SK-N-SH (cell line): ENCODE data around the gene FBXO21. TPM values are rescaled to one million over a fixed set of nuclear protein-coding genes. Genes with fewer than 3 reads are reported as not detected.

Experiments
- CTCF ChIA-PET: fragments of 300-600, 350-600 bp; formaldehyde crosslinking; extraction: SDS; loops from one replicate; lab custom pipeline; 2021; lab: Yijun Ruan, JAX
- POLR2A ChIA-PET: fragments of 350-600 bp; sonication (Branson Sonifier 250); formaldehyde crosslinking; extraction: SDS; loops from one replicate; lab custom pipeline; 2020; ENCODE audit warnings: antibody characterized with exemption, inconsistent platforms; lab: Yijun Ruan, JAX
- DNase-seq: peaks from one replicate; pipeline ENCODE4 v3.0.0; 2012
- H2AFZ ChIP-seq: fragments of 200-600 bp; sonication (generic); 2 replicates; pipeline ENCODE4 v1.8.1; 2016; ENCODE audit warnings: antibody characterized with exemption, mild to moderate bottlenecking, low read depth
- H3F3A ChIP-seq: fragments of 200-600 bp; sonication (generic); replicated peaks from 2 replicates; pipeline ENCODE3; 2016; ENCODE audit warnings: antibody characterized with exemption, mild to moderate bottlenecking; ENCODE audit not compliant: insufficient read depth
- H3K27ac ChIP-seq, 2 experiments: fragments of 200-500 bp in 1 of 2; fragments of 200-600 bp in 1 of 2; sonication (Bioruptor generic) in 1 of 2; sonication (generic), shearing (Covaris generic) in 1 of 2; 2 replicates each; pipeline versions ENCODE4 v1.5.1 to v1.6.1; 2014 to 2016; ENCODE audit warnings: low read depth in 2 of 2, inconsistent platforms in 1 of 2, low read length in 1 of 2, mild to moderate bottlenecking in 1 of 2, mixed read lengths in 1 of 2
- H3K27me3 ChIP-seq: fragments of 200-600 bp; sonication (generic), shearing (Covaris generic); 2 replicates; pipeline ENCODE4 v1.6.1; 2016; ENCODE audit warnings: mixed run types; ENCODE audit not compliant: insufficient read depth
- H3K36me3 ChIP-seq, 2 experiments: fragments of 200-500 bp in 1 of 2; fragments of 200-600 bp in 1 of 2; sonication (Bioruptor generic) in 1 of 2; sonication (generic) in 1 of 2; replicated peaks in 1 of 2; 2 replicates each; pipeline versions ENCODE3 to v1.5.1; 2014 to 2016; ENCODE audit warnings: low read length in 1 of 2, mild to moderate bottlenecking in 1 of 2; ENCODE audit not compliant: insufficient read depth in 2 of 2, control insufficient read depth in 1 of 2
- H3K4me1 ChIP-seq, 2 experiments: fragments of 200-500 bp in 1 of 2; fragments of 200-600 bp in 1 of 2; sonication (Bioruptor generic) in 1 of 2; sonication (generic), shearing (Covaris generic) in 1 of 2; 2 replicates each; pipeline versions ENCODE4 v1.5.1 to v1.6.1; 2014 to 2016; ENCODE audit warnings: low read depth in 1 of 2, low read length in 1 of 2, mixed run types in 1 of 2; ENCODE audit not compliant: insufficient read depth in 2 of 2, control insufficient read depth in 1 of 2
- H3K4me2 ChIP-seq: fragments of 200-600 bp; sonication (generic), shearing (Covaris generic); 2 replicates; pipeline ENCODE4 v1.6.1; 2017; ENCODE audit warnings: mixed run types
- H3K4me3 ChIP-seq, 2 experiments: fragments of 200-500 bp in 1 of 2; fragments of 200-600 bp in 1 of 2; sonication (Bioruptor generic) in 1 of 2; sonication (generic), shearing (Covaris generic) in 1 of 2; 2 replicates each; pipeline versions ENCODE4 v1.5.1 to v1.8.1; 2014 to 2016; ENCODE audit warnings: low read depth in 2 of 2, inconsistent platforms in 1 of 2, low read length in 1 of 2, mild to moderate bottlenecking in 1 of 2, mixed read lengths in 1 of 2, moderate library complexity in 1 of 2
- H3K79me2 ChIP-seq: fragments of 200-600 bp; sonication (generic); 2 replicates; pipeline ENCODE4 v1.8.1; 2017; ENCODE audit warnings: mild to moderate bottlenecking; ENCODE audit not compliant: insufficient read depth
- H3K9ac ChIP-seq: fragments of 200-600 bp; sonication (generic); 2 replicates; pipeline ENCODE4 v1.6.1; 2017; ENCODE audit warnings: mixed run types
- H3K9me2 ChIP-seq: fragments of 200-600 bp; sonication (generic); 2 replicates; pipeline ENCODE4 v1.6.1; 2017; ENCODE audit warnings: mixed run types
- H3K9me3 ChIP-seq: fragments of 200-600 bp; sonication (generic); 2 replicates; pipeline ENCODE4 v1.6.1; 2017; ENCODE audit warnings: mixed run types, mild to moderate bottlenecking, moderate library complexity
- H4K20me1 ChIP-seq: fragments of 200-600 bp; sonication (generic); 2 replicates; pipeline ENCODE4 v1.6.1; 2017; ENCODE audit warnings: mild to moderate bottlenecking, mixed run types; ENCODE audit not compliant: insufficient read depth
- ELF1 ChIP-seq: IDR thresholded peaks from 2 replicates; pipeline ENCODE4 v1.4.0; 2012
- EP300 ChIP-seq, 2 experiments: IDR thresholded peaks; 2 replicates each; pipeline versions ENCODE4 v1.4.0 to v1.6.1; 2012; ENCODE audit warnings: borderline replicate concordance in 1 of 2, low read depth in 1 of 2, low read length in 1 of 2
- EZH2phosphoT487 ChIP-seq: fragments of 200-600 bp; sonication (generic); IDR thresholded peaks from 2 replicates; pipeline ENCODE4 v1.6.1; 2017; ENCODE audit warnings: low read depth, mixed run types, mild to moderate bottlenecking, antibody characterized with exemption, moderate library complexity, borderline replicate concordance
- FOSL2 ChIP-seq: IDR thresholded peaks from 2 replicates; pipeline ENCODE4 v1.4.0; 2012; ENCODE audit warnings: low read depth, mild to moderate bottlenecking, moderate library complexity, borderline replicate concordance
- IRF3 ChIP-seq: fragments of 150-350 bp; IDR thresholded peaks from 2 replicates; pipeline ENCODE4 v1.6.1; 2016; ENCODE audit warnings: mild to moderate bottlenecking, low read depth, low read length
- POLR2AphosphoS5 ChIP-seq: IDR thresholded peaks from 2 replicates; pipeline ENCODE4 v1.6.1; 2012; ENCODE audit warnings: low read depth, low read length
- RAD21 ChIP-seq: IDR thresholded peaks from 2 replicates; pipeline ENCODE4 v1.6.1; 2012; ENCODE audit warnings: mild to moderate bottlenecking, low read length
- RFX5 ChIP-seq: IDR thresholded peaks from 2 replicates; pipeline ENCODE4 v1.6.1; 2012; ENCODE audit warnings: mild to moderate bottlenecking, improper control_type of control experiment, low read length
- RXRA ChIP-seq: IDR thresholded peaks from 2 replicates; pipeline ENCODE4 v1.4.0; 2012; ENCODE audit warnings: low read depth, mild to moderate bottlenecking, borderline replicate concordance
- SIN3A ChIP-seq: IDR thresholded peaks from 2 replicates; pipeline ENCODE4 v1.6.1; 2012; ENCODE audit warnings: low read depth, mild to moderate bottlenecking, low read length, moderate library complexity, borderline replicate concordance
- SMC3 ChIP-seq: IDR thresholded peaks from 2 replicates; pipeline ENCODE4 v1.6.1; 2012; ENCODE audit warnings: low read depth, low read length, improper control_type of control experiment
- TEAD4 ChIP-seq: IDR thresholded peaks from 2 replicates; pipeline ENCODE4 v1.4.0; 2012; ENCODE audit warnings: mild to moderate bottlenecking, borderline replicate concordance; ENCODE audit not compliant: insufficient read depth
- USF1 ChIP-seq: IDR thresholded peaks from 2 replicates; pipeline ENCODE4 v1.4.0; 2012; ENCODE audit warnings: low read depth, borderline replicate concordance
- ZBTB33 ChIP-seq: IDR thresholded peaks from 2 replicates; pipeline ENCODE4 v1.4.0; 2012; ENCODE audit warnings: low read depth, borderline replicate concordance
- WGBS: methylation state at CpG from one replicate; pipeline ENCODE4 v1.1.6; 2017; ENCODE audit warnings: low lambda C conversion rate; 5-methylcytosine and 5-hydroxymethylcytosine counted together
- polyA plus RNA-seq, 3 experiments: library from polyadenylated mRNA; depleted of rRNA; stranded (reverse); fragments of >200 nt; gene quantifications; 2 replicates each; pipeline ENCODE4 v1.2.3, GENCODE V29; 2012

The FBXO21 gene
- polyA plus RNA-seq, 1 of the 3 experiments (the other 2 are of a cell fraction) = 44.2 TPM

- H3K79me2 ChIP-seq = no peaks in the 10 kb centered on the region
Measured at GRCh38 chr12:117218149-117218548, 27.9 kb upstream of the FBXO21 start.

More at GRCh38 chr12:117218149-117218548, 27.9 kb upstream of the FBXO21 start:
- no peak overlapping the region for H3K4me3 ChIP-seq
- no peak overlapping the region for H3K27ac ChIP-seq
- DNase-seq = no peak
- ChIA-PET POLR2A (no interaction called here), CTCF (interaction anchor here (1.1 to 15.9 kb wide), 4 partner anchors 9 to 657 kb away, joined by 3 to 320 read pairs (median 3); no protein-coding TSS in a partner anchor)
- H3K27me3 ChIP-seq = no peaks in the 10 kb centered on the region; the same call in 1 of the 2 replicates
- no peaks in the 10 kb centered on the region for H3K9me2 ChIP-seq
- H3F3A ChIP-seq = no peaks in the 10 kb centered on the region
- H3K4me1 ChIP-seq = no peaks in the 10 kb centered on the region
- TF ChIP-seq SIN3A (no peak), RFX5 (no peak), POLR2AphosphoS5 (no peak), EZH2phosphoT487 (no peak), TEAD4 (no peak), USF1 (no peak), EP300 (IDR thresholded peaks at IDR 0.05; ENCODE audit: borderline replicate concordance in 1 of 2, low read depth in 1 of 2, low read length in 1 of 2) (no peak), IRF3 (no peak), RAD21 (no peak), SMC3 (no peak), ELF1 (no peak), FOSL2 (no peak), RXRA (no peak), ZBTB33 (no peak)
- H4K20me1 ChIP-seq = no peaks in the 10 kb centered on the region
- H3K9me3 ChIP-seq = no peaks in the 10 kb centered on the region
- H3K36me3 ChIP-seq = no peaks in the 10 kb centered on the region
- no peak overlapping the region for H2AFZ ChIP-seq
- no peak overlapping the region for H3K4me2 ChIP-seq
- 42% methylated on average over 7 of the region's 7 CpGs for WGBS
- H3K9ac ChIP-seq = no peak overlapping the region
